NCI-H1105 treated with DMSO at 0.1 percent for 48 hours (cell line): ENCODE data around the gene CD72.

Source experiments
- DNase-seq: peaks from one replicate; lab custom pipeline; 2025; lab: John Stamatoyannopoulos, UW

Gene CD72

GRCh38 chr9:35618325-35618727 is at the start of gene CD72:
Gene CD72, minus strand, starts transcription at chr9:35618413. Its CDS starts 110 bp downstream, at chr9:35618303.
- no peak for DNase-seq

GRCh38 chr9:35667939-35668338 is 49.7 kb upstream of the CD72 start:
- no peak for DNase-seq

GRCh38 chr9:35666549-35666948 is 48.3 kb upstream of the CD72 start:
- DNase-seq: no peak

GRCh38 chr9:35666045-35666444 is 47.8 kb upstream of the CD72 start:
- no peak for DNase-seq

GRCh38 chr9:35665471-35665818 is 47.2 kb upstream of the CD72 start:
- DNase-seq: no peak

GRCh38 chr9:35664531-35665470 is 46.6 kb upstream of the CD72 start, which contains the start of gene ARHGEF39:
Gene ARHGEF39, minus strand, starts transcription at chr9:35665195. Its CDS starts 26 bp downstream, at chr9:35665169.
- DNase-seq: peak; percentile 76

- DNase-seq: no peak
Observed at GRCh38 chr9:35662437-35662836, 44.2 kb upstream of the CD72 start.

GRCh38 chr9:35661756-35662350 is 43.6 kb upstream of the CD72 start:
- DNase-seq: no peak

- DNase-seq: no peak
Observed at GRCh38 chr9:35660966-35661415, 42.8 kb upstream of the CD72 start.

- peak; percentile 11 for DNase-seq
Observed at GRCh38 chr9:35659340-35659739, 41.1 kb upstream of the CD72 start.

GRCh38 chr9:35658968-35659220 is 40.7 kb upstream of the CD72 start:
- DNase-seq: no peak

GRCh38 chr9:35658137-35658967 is 40.1 kb upstream of the CD72 start, which contains the start of gene CCDC107:
Gene CCDC107, plus strand, starts transcription at chr9:35658292. Its CDS starts 88 bp downstream, at chr9:35658380.
- DNase-seq: peak; percentile 81

GRCh38 chr9:35657546-35658136 is 39.4 kb upstream of the CD72 start, which contains the start of gene RMRP:
Gene RMRP, minus strand, starts transcription at chr9:35658019.
- DNase-seq: peak; percentile 97

- DNase-seq: peak; percentile 37
Observed at GRCh38 chr9:35656831-35657545, 38.8 kb upstream of the CD72 start.

- DNase-seq: no peak
Observed at GRCh38 chr9:35656348-35656747, 38.1 kb upstream of the CD72 start.

- DNase-seq: no peak
Observed at GRCh38 chr9:35653611-35654010, 35.4 kb upstream of the CD72 start.

- no peak for DNase-seq
Observed at GRCh38 chr9:35652829-35653209, 34.6 kb upstream of the CD72 start.

GRCh38 chr9:35651956-35652828 is 34.0 kb upstream of the CD72 start:
- DNase-seq: no peak

GRCh38 chr9:35650341-35651158 is 32.3 kb upstream of the CD72 start, which contains the start of gene SIT1:
Gene SIT1, minus strand, starts transcription at chr9:35650931. Its CDS starts 78 bp downstream, at chr9:35650853.
- no peak for DNase-seq
